ENCODE measurements around the gene C3. TPM values are rescaled to one million over a fixed set of nuclear protein-coding genes. Genes with fewer than 3 reads are reported as not detected.

Gene C3
- total and polyA plus RNA-seq, 2 of the 13 experiments (the other 11 are each of a cell fraction or from before 2014, with no cell fraction given) = 1,455 to 6,272 TPM

- TF ChIP-seq ZNF740 (CRISPR knock-in tag; IDR thresholded peaks at IDR 0.05) = no peak
- no peak for TF ChIP-seq ZSCAN12 (CRISPR knock-in tag; IDR thresholded peaks at IDR 0.05)
- TF ChIP-seq TMF1 (CRISPR knock-in tag; IDR thresholded peaks at IDR 0.05; ENCODE audit: low read depth) = no peak
- TF ChIP-seq, protein P1, sequence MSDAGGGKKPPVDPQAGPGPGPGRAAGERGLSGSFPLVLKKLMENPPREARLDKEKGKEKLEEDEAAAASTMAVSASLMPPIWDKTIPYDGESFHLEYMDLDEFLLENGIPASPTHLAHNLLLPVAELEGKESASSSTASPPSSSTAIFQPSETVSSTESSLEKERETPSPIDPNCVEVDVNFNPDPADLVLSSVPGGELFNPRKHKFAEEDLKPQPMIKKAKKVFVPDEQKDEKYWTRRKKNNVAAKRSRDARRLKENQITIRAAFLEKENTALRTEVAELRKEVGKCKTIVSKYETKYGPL (CRISPR knock-in tag; IDR thresholded peaks at IDR 0.05) = no peak
- peak; percentile 57; the same call in 1 of the 2 replicates for TF ChIP-seq SIN3A (IDR thresholded peaks at IDR 0.05; ENCODE audit: borderline replicate concordance, low read depth, low read length)
- no peak for TF ChIP-seq ZNF780A (CRISPR knock-in tag; IDR thresholded peaks at IDR 0.05)
- no peak for TF ChIP-seq ZNF101 (CRISPR knock-in tag; IDR thresholded peaks at IDR 0.05; ENCODE audit: borderline replicate concordance, low read depth)
- peak; percentile 48; the same call in 1 of the 2 replicates for TF ChIP-seq TARDBP (CRISPR knock-in tag; IDR thresholded peaks at IDR 0.05)
- TF ChIP-seq, protein P2, sequence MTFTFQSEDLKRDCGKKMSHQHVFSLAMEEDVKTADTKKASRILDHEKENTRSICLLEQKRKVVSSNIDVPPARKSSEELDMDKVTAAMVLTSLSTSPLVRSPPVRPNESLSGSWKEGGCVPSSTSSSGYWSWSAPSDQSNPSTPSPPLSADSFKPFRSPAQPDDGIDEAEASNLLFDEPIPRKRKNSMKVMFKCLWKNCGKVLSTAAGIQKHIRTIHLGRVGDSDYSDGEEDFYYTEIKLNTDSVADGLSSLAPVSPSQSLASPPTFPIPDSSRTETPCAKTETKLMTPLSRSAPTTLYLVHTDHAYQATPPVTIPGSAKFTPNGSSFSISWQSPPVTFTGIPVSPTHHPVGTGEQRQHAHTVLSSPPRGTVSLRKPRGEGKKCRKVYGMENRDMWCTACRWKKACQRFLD (CRISPR knock-in tag; IDR thresholded peaks at IDR 0.05; ENCODE audit: borderline replicate concordance) = no peak
- TF ChIP-seq ATF7 (IDR thresholded peaks at IDR 0.05) = no peak
- TF ChIP-seq ATF7 (CRISPR knock-in tag; IDR thresholded peaks at IDR 0.05) = no peak
- no peak for TF ChIP-seq NFE2L2 (IDR thresholded peaks at IDR 0.05; ENCODE audit: low read length)
- TF ChIP-seq RFX3 (CRISPR knock-in tag; IDR thresholded peaks at IDR 0.05) = no peak
- no peak for TF ChIP-seq ZNF766 (CRISPR knock-in tag; IDR thresholded peaks at IDR 0.05; ENCODE audit: borderline replicate concordance)
- TF ChIP-seq ETV5 (CRISPR knock-in tag; IDR thresholded peaks at IDR 0.05; ENCODE audit: borderline replicate concordance) = peak; percentile 92
- TF ChIP-seq ASH2L (IDR thresholded peaks at IDR 0.05; ENCODE audit: insufficient read length, low read depth, low read length) = no peak
- TF ChIP-seq NCOR1 (IDR thresholded peaks at IDR 0.05; ENCODE audit: borderline replicate concordance, low read length) = no peak
- TF ChIP-seq ZNF543 (CRISPR knock-in tag; IDR thresholded peaks at IDR 0.05) = no peak
- TF ChIP-seq ZNF773 (CRISPR knock-in tag; IDR thresholded peaks at IDR 0.05; ENCODE audit: borderline replicate concordance) = no peak
- TF ChIP-seq ZBTB21 (CRISPR knock-in tag; IDR thresholded peaks at IDR 0.05) = peak; percentile 78
- no peak for TF ChIP-seq ZNF605 (CRISPR knock-in tag; IDR thresholded peaks at IDR 0.05)
- TF ChIP-seq, protein P3, sequence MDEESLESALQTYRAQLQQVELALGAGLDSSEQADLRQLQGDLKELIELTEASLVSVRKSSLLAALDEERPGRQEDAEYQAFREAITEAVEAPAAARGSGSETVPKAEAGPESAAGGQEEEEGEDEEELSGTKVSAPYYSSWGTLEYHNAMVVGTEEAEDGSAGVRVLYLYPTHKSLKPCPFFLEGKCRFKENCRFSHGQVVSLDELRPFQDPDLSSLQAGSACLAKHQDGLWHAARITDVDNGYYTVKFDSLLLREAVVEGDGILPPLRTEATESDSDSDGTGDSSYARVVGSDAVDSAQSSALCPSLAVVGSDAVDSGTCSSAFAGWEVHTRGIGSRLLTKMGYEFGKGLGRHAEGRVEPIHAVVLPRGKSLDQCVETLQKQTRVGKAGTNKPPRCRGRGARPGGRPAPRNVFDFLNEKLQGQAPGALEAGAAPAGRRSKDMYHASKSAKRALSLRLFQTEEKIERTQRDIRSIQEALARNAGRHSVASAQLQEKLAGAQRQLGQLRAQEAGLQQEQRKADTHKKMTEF (CRISPR knock-in tag; IDR thresholded peaks at IDR 0.05) = 0 out of 2 replicates have a peak, but pooled peaks have one; percentile 50
Measured at GRCh38 chr19:6734096-6734696, 13.7 kb upstream of the C3 start (continued).
